ENCODE results near the gene TFF2.

Gene TFF2

DNA sequence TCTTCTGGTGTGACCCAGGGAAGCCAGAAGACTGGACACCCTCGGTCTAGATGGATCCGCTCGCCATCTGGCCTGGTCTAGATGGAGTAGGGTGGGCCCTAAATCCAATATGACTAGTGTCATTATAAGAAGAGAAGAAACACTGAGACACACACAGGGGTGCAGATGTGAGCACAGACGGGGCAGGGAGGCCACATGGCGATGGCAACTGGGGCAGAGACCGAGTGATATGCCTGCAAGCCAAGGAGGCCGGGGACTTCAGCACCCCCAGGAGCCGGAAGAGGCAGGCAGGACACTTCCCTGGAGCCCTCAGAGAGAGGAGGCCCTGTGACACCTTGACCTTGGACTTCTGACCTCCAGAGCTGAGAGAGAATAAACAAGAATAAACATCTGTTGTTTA lies 30.0 kb downstream of the TFF2 start:
- DNase-seq (ENCODE audit: low read depth in 2 of 2) = no peak

DNA sequence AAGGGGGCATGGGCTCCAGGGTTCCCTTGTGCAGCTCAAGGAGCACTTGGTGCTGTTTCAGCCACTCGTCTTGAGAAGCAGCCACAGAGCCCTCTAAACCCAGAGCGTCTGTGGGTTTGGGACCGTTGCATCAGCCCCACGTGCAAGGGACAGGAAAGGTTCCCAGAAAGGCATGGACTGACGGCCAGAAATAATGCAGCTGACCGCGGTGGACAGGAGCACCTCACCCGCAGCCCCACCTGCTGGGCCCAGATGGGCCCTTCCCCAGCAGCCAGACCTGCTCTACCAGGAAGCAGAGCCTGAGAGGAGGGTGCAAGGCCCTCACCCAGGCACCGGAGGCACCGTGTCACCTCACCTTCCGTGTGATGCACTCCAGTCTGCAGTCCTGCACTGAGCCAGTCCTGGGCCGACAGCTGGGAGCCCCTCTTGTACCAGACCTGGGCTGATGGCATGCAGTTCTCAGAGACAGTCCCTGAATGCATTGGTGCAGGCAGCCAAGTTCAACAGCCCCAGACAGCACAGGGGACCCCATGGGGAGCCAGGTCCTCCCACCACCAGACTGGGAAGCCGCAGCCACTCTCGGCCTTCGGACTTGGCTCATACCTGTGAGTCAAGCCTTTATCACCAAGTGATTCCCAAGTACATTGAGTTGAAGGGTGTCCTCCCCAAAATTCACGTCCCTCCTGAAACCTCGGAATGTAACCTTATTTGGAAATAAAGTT lies 30.8 kb downstream of the TFF2 start:
- no peak for DNase-seq (ENCODE audit: low read depth in 2 of 2)

DNA sequence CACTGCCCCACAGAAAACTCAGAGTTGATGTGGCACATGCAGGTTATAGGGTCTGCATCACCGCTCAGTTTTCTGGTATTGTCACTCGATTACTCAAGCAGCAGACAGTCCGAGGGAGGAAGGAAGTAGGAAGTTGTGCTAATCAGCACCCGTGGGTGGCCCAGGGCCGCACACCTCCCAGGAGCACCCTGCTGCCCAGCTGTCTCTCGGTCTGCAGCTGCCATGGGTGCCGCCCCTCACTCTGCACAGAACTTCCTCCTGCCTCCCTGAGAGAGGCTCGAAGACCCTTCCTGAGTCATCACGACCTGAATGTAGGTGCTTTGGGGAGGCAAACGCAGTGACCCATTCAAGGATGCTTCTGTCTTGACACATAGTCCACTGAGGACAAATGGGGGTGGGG lies 31.4 kb downstream of the TFF2 start:
- DNase-seq (ENCODE audit: low read depth in 2 of 2) = no peak

DNA sequence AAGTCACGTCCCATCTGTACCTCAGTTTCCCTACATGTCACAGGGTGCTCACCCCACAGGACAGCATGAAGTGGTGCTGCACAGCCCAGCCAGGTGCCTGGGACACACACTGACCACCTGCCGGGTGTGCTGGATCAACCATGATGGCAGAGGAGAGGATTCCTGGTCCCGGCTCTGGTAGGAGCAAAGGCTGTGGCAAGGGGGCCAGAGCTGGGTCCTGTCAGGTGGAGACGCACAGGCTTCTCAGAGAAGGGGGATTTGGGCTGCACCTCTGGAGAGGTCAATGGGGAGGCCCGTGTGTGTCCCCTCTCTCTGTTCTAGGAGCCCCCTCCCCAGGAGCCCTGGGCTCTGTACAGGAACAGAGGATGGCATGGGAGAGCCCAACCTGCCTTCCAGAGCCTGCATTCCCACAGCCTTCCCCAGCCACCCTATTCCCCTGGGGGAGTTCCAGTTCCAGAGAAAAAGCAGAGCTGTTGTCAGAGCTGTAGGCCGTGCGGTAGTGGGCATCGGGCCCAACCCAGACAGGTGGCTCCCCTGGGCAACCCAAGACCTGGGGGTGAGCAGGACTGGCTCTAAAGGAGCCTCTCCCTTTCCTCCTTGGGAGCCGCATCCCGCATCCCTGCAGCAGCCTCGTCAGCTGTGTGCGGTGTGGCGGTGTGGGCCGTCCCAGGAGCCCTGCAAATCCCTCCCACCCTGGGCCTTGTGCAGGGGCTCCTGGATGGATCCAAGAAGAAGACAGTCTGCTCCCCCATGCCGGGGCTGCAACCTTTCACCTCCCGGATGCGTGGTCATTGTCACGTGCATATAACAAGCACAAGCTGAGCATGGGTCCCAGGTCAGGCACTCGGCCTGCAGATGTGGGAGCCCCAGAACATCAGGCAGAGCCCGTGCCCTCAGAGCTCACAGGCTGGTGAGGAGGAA lies 32.7 kb downstream of the TFF2 start:
- DNase-seq (ENCODE audit: low read depth in 2 of 2) = no peak

DNA sequence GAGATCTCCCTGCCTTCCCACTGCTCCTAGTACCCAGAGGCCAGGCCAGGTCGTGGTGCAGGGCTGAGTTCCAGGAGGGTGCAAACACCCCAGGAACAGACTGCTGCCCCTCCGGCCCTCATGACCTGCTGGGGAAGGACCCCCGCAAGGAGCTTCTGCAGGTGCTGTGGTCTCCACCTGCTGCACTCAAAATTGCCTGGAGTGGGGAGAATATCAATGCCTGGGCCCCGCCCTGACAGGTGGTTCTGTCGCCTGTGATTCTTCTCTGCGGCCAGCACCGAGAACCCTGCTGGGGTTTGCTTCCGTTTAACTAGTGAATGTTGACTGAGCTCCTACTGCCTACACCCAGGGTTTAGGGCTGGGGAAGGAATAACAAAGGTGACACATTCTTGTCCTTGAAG lies 33.5 kb downstream of the TFF2 start:
- no peak for DNase-seq (ENCODE audit: low read depth in 2 of 2)

DNA sequence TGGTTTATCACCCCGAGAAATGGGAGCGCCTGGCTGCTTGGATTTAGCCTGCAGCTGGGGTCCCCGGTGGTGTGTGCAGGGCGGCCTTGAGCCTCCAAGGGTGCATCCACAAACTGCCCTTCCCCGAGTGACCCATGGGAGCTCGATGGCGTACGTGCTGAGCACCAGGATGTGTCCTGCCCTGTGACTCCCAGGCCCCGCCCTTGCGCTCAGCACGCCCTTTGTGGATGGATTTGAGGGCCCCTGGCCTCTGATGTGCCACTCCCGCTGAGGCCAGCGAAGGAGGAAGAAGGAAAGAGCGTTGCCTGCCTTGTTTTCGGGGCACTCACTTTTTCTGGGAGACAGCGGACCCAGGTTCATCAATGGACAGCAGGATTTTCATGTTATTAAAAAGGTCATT lies 33.9 kb downstream of the TFF2 start:
- no peak for DNase-seq (ENCODE audit: low read depth in 2 of 2)

DNA sequence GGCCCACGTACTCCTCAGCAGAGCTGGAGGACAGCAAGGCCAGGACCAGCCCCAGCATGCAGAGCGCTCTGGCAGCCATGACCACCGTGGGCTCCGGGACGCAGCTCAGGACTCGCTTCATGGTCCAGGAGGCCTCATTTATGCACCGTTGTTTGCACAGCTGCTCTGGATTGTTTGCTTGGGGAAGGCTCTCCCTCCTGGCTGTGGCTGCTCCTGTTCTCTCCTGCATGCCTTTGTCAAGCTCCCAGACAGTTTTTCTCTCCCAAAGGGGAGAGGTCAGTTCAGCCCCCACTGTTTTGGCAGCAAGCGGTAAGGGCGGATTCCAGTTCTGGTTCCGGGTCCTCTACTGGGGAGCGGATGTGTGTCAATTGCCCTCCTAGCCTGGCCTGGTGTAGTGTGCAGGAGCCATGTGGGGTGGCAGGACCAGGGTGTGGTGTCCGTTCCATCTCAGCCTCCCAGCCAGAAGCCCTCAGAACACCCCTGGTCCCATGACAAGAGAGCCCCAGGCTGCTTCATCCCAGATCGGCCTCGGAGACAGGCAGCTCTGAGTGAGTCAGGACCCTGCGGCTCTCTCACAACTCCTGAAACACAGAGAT lies 35.4 kb downstream of the TFF2 start, which contains the start of gene TFF3:
TSS of gene TFF3 (minus strand) at position 114 of the 596 bp plus-strand sequence. CDS start at position 79, 35 bp downstream.
- DNase-seq (ENCODE audit: low read depth in 2 of 2) = no peak

DNA sequence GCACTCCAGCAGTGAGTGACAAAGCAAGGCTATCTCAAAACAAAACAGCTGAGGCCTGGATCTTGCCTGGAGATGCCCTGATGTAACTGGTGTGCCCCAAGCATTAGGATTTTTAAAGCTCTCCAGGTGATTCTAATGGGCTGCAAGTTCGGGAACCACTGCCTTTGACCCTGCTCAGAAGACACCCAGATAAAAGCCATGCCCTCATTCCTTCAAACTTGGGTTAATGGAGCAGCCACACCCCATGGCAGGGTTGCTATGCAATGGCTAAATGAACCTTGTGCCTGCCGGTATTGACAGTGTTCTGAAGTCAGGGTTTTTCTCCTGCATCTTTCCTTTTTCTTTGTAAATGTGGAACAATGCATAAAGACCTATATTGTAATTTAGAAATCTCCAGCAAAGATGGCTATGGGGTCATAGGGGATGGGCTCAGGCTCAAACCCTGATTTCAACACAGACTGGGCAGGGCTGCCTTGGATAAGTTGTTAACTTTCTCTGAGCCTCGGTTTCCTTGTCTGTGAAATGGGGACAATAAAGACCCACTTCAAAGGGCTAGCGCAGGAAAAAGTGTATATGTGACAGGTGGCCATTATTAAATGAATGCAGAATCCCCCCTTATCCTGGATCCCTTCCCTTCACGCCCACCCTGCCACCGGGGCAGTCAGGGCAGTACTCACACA lies 36.0 kb downstream of the TFF2 start:
- DNase-seq (ENCODE audit: low read depth in 2 of 2) = no peak

DNA sequence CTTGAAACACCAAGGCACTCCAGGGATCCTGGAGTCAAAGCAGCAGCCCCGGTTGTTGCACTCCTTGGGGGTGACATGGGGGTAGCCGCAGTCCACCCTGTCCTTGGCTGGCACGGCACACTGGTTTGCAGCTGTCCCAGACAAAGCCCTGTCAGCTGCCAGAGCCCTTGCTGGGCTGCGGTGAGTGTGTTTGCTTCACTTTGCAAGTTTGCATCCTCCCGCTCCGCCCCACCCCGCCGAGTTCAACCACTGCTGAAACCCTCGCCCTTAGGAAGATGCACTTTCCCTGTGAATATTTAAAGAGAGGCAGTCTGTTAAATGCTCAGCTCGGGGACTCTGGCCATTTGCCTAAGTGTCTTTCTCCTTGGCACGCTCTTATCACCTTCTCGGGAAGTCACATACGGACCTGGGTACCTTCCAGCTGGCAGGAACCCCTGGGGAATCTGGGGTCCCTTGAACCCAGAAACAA lies 37.3 kb downstream of the TFF2 start:
- no peak for DNase-seq (ENCODE audit: low read depth in 2 of 2)

DNA sequence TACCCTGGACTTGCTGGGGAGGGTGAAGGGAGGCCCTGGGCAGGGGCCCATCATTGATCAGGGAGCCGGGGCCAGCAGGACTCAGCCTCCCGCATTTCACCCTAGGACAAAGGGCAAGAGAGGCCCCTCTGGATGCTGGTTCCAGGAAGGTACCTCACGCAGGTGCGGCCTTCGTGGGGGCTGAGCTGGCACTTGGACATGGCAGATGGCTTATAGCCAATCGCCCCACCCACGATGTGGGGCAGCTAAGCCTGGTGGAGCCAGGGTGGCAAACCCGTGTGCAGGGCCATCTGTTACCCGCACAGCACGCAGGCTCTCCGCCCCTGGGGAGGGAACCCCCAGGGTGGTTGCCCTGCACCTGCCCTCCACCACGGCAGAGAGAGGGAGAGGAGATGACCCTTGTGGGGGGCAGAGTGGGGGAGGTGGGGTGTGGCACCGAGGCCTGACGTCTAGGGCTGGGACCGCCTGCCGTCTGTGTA lies 38.1 kb downstream of the TFF2 start:
- no peak for DNase-seq (ENCODE audit: low read depth in 2 of 2)

DNA sequence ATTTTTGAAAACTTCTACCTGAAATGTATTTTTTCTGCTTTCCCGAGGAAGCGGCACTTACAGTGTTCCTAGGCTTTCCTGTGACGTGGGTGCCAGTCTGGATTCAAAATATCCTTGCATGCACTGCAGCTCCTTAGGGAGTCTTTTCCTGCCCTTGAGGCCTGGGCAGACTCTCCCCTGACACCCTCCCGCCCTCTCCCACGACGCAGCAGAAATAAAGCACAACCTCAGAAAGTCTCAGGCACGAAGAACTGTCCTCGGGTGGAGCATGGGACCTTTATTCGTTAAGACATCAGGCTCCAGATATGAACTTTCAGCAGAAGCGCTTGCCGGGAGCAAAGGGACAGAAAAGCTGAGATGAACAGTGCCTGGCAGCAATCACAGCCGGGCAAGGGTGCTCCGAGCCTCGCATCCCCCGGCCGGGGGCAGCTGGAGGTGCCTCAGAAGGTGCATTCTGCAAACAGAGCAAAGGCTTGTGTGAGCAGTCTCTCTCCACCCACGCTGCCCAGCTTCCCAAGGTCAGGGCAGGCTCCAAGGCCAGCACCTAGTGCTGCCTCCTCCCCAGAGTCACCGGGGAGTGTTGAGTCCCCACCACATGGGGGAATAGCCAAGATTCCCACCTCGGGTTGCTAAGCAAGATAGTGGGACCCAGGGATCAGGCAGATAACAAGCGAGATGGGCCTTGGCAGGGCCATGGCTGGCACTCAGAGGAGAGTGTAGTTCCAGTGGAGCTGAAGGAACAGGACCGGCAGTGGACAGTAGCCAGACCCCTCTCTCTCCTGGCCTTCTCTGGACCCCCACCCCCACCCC lies 38.8 kb downstream of the TFF2 start:
- no peak for DNase-seq (ENCODE audit: low read depth in 2 of 2)

DNA sequence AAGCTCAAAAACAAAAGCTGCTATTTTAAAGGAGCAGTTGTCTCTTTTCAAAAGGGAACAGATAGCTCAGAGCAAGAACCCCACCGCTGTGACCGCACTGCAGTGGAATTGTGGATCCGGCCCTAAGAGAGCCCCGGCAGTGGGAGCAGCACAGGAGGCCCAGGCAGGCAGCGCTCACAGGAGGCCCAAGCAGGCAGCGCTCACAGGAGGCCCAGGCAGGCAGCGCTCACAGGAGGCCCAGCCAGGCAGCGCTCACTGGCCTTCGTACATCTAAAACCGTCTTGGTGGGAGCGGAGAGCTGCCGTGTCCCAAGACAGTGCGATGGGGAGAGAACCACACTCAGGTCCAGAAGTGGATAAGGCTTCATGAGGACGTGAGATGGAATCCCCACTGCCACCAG lies 39.6 kb downstream of the TFF2 start:
- DNase-seq (ENCODE audit: low read depth in 2 of 2) = no peak

DNA sequence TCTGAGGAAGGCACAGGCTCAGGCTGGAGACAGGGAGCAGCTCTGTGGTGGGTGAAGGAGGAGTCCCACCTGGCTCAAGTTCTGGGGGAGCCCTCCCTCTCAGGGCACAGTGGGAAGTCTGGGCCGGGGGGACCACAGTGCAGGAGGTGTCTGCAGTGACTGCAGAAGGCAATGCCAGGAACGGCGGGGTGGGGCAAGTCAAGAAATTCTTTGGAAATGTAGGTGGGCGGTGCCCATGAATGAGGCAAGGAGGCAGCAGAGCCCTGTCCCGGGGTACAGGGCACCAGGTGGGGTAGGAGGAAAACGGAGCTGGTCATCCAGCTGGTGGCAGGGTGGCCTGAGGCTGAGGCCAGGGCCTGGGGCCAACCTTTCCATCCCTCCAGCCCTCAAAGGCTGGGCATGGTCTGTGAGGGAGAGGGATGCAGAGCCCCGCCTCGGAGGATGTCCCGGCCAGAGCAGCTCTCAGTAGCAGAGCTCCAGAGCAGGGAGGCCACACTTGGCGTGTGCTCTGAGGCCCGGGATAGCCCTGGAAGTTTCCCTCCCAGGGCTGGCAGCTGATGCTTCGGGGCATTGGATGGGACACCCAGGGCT lies 40.3 kb downstream of the TFF2 start:
- no peak for DNase-seq (ENCODE audit: low read depth in 2 of 2)

DNA sequence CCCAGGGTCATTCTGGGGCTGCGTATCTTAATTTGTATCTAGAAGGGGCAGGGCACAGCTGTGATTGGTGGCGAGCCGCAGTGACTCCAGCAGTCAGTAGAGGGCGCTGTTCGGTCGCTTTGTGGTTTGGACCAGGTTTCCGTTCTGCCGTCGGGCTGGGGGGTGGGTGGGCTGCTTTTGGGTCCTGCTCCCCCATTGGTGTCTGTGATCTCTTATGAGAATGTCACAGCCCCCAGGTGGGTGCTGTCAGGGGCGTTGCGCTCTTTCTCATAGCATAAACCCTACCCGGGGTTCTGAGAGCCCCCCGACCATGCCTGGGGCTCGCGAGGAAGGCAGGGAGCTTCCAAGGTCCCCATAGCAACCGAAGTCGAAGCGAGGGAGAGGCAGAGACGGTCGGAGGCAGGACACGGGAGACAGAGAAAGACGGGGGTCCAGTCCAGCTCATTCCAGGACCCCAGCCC lies 41.0 kb downstream of the TFF2 start:
- no peak for DNase-seq (ENCODE audit: low read depth in 2 of 2)

DNA sequence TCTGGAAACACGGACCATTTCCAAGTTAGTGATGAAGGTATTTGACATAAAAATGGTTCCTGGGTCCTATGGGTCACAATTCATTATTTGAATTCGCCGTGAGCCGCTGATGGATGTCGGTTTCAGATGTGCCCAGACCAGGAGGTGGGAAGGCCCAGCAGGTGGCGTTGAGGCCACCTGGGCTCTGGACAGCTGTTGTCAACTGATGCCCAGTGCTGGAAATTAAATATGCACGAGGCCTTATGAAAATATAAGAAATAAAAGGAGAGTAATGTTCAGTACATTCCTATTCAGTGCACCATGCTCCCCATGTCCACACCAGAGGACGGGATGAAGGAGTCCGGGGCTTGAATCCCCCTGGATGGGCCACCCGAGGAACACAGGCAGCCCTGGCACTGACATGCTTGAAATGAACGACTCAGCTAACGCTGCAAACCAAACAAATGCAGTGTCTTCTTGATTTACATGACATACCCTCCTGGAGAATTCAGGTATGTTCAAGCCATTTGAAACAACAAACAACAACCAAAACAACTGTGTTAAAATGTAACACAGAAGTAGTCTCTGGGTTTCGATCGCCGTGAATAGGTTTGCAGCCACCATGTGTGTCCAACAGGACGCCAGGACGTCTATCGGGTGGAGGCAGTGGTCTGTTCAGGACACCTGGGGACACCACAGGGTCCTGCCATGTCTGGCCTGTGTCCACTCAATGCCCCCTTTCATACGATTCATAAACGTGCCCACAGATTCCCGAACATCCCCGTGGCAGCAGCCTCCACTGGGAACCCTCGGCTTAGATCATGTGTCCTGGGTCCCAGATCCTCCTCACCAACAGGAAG lies 41.7 kb downstream of the TFF2 start:
- DNase-seq (ENCODE audit: low read depth in 2 of 2) = no peak

DNA sequence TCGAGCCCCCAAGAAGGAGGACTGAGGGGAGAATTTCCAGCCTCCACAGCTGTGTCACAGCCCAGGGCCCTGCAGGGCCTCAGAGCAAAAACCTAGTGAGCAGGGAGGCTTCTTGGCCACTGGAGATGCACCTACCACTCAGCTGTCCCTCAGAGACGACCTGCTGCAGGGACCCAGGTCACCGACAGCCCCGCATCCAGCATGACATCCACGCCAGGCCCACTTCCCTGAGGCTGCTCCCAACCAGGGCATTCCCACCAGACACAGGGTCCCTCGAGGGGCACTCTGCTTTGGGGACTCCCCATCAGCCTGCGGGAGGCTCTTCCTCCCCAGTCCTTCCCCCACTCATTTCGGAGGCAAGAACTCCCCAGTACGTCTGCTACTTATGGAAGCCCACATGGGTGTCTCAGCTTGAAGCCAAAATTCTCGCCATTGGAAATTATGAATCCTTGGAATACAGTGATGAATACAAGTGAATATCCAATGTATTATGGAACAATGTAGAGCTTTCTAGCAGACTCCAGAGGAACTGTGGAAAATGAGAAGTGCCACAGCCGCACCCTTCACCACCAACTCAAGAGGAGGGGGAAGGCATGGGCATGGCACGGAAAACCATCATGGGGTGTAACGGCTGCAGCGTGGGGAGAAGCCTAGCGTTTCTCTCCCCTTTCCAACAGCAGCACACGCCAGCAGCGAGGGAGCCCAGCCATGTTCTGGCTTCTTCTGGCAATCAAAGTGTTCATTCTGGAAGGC lies 42.5 kb downstream of the TFF2 start:
- no peak for DNase-seq (ENCODE audit: low read depth in 2 of 2)

DNA sequence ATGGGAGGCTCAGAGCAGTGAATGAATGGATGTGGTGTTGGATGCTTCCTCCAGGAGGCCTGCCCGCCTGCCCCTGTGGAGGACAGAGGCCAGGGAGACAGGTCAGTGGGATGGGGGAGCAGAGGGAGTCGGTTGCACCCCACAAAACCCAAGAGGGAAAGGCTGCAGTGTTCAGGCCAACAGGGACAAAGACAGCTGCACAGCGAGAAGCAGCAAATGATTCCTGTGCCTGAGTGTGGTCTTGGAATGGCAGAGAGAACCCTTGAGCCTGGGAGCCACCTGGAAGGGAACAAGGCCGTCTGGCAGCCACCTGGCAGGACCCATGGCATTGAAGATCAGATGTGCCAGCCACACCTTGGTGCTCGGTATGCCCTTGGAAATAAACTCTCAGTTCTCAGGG lies 43.7 kb downstream of the TFF2 start:
- no peak for DNase-seq (ENCODE audit: low read depth in 2 of 2)

DNA sequence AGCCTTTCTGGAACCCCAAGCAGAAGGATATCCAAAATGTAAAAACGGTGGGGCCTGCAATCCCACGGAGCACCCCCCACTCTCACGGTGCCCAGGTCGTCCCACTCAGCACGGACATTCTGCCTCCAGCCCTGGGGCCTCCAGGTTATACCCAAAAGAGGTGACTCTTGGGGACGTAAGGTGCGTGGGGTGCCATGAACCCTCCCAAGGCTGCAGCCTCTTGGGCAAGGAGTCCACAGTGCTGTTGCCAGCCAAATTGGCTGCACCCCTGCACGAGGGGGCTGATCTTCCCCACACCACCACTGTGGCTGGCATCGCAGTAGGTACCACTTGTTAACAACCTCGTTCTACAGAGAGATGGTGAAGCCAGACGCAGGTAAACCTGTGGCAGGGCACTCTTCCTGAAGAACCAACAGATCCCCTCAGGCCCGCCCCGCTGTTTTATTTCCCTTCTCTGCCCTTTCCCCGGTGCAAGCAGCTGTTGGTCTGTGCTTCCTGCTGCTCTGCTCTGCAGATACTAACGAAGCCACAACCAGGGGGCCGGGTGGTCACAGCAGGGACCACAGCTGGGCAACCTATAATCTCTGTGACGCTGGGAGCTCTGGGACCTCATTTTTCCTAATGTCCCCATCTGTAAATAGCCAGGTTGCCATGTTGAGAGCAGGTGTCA lies 44.3 kb downstream of the TFF2 start:
- no peak for DNase-seq (ENCODE audit: low read depth in 2 of 2)

Data from fibroblast of skin of left biceps (primary cell).